ENCODE data around the gene YPEL4. TPM values are rescaled to one million over a fixed set of nuclear protein-coding genes. Genes with fewer than 3 reads are reported as not detected.

The YPEL4 gene
- total RNA-seq, 2 experiments from 2014 or later, result 5.6 to 7.3 TPM

- Histone ChIP-seq H3K9me3 (ENCODE audit: control insufficient read depth in 1 of 2, insufficient read depth in 1 of 2, low read length in 2 of 2) (no peaks in the 10 kb centered on the region), H3K4me3 (ENCODE audit: low read length) (no peak overlapping the region), H3K27me3 (ENCODE audit: control insufficient read depth in 1 of 2, insufficient read depth in 2 of 2, low read length in 2 of 2) (no peaks in the 10 kb centered on the region), H3K36me3 (ENCODE audit: insufficient read depth, low read length) (peaks cover 38% of the 10 kb centered on the region), H3K27ac (ENCODE audit: low read depth in 1 of 2, low read length in 2 of 2) (no peak overlapping the region), H3K4me1 (ENCODE audit: insufficient read depth, low read length) (peaks cover 23% of the 10 kb centered on the region)
- no peaks in the 10 kb centered on the region for H3K27me3 Mint-ChIP-seq
- ChIA-PET POLR2A (interaction anchor here (1.2 kb wide), 1 partner anchor 915 kb away, joined by 3 read pairs; no protein-coding TSS in a partner anchor), CTCF (no interaction called here)
- H3K9me3 Mint-ChIP-seq, result no peaks in the 10 kb centered on the region
- H3K4me1 Mint-ChIP-seq (ENCODE audit: low read depth), result peaks cover 29% of the 10 kb centered on the region
- H3K4me3 Mint-ChIP-seq, result peak overlapping the region; percentile 13
- DNase-seq (no peak), ATAC-seq (ENCODE audit: poor library complexity) (no peak)
- peaks cover 56% of the 10 kb centered on the region for H3K36me3 Mint-ChIP-seq (ENCODE audit: low read depth)
- intact Hi-C loops (cut with DNase I, micrococcal nuclease), result loop anchor here in 1 of 2 experiments (10.0 kb wide), 1 partner anchor 862 kb away; no protein-coding TSS in a partner anchor
- TF ChIP-seq CTCF (IDR thresholded peaks at IDR 0.05), result no peak
- H3K27ac Mint-ChIP-seq, result peak overlapping the region; percentile 32
Observed at GRCh38 chr11:57662893-57663292, 13.2 kb upstream of the YPEL4 start.

GRCh38 chr11:57659669-57660068 lies 10.0 kb upstream of the YPEL4 start:
- CTCF ChIA-PET, result interaction anchor here (1.2 kb wide), 1 partner anchor 91 kb away, joined by 4 read pairs; no protein-coding TSS in a partner anchor
- POLR2A ChIA-PET, result interaction anchor here (1.2 kb wide), 1 partner anchor 9 kb away, joined by 3 read pairs; no protein-coding TSS in a partner anchor
- H3K4me3 Mint-ChIP-seq, result no peak overlapping the region

GRCh38 chr11:57658023-57658361 lies 8.3 kb upstream of the YPEL4 start:
- peaks cover 37% of the 10 kb centered on the region for H3K36me3 ChIP-seq (ENCODE audit: insufficient read depth, low read length)
- DNase-seq (no peak), ATAC-seq (ENCODE audit: poor library complexity) (peak; percentile 44)
- H3K27me3 ChIP-seq (ENCODE audit: control insufficient read depth in 1 of 2, insufficient read depth in 2 of 2, low read length in 2 of 2), result no peaks in the 10 kb centered on the region
- H3K4me1 Mint-ChIP-seq (ENCODE audit: low read depth), result peaks cover 29% of the 10 kb centered on the region
- peak overlapping the region; percentile 88 to 92 for H3K27ac ChIP-seq (ENCODE audit: low read depth in 1 of 2, low read length in 2 of 2)
- no peaks in the 10 kb centered on the region for H3K9me3 ChIP-seq (ENCODE audit: control insufficient read depth in 1 of 2, insufficient read depth in 1 of 2, low read length in 2 of 2)
- H3K4me1 ChIP-seq (ENCODE audit: insufficient read depth, low read length), result peaks cover 22% of the 10 kb centered on the region
- H3K9me3 Mint-ChIP-seq, result no peaks in the 10 kb centered on the region
- peak overlapping the region; percentile 93 for H3K4me3 ChIP-seq (ENCODE audit: low read length)
- peak overlapping the region; percentile 90 for H3K27ac Mint-ChIP-seq
- peaks cover 46% of the 10 kb centered on the region for H3K36me3 Mint-ChIP-seq (ENCODE audit: low read depth)
- intact Hi-C loops (cut with DNase I, micrococcal nuclease), result loop anchor here (1.0 to 5.0 kb wide), 5 partner anchors 8 to 331 kb away; partner anchors contain the start of genes SSRP1 (in 1 of the 2) and TIMM10 (in 1 of the 2)
- H3K27me3 Mint-ChIP-seq, result no peaks in the 10 kb centered on the region
- H3K4me3 Mint-ChIP-seq, result peak overlapping the region; percentile 96
- ChIA-PET POLR2A (interaction anchor here (1.3 to 2.3 kb wide), 4 partner anchors 9 to 333 kb away, joined by 4 to 9 read pairs (median 6); partner anchors contain the start of genes MED19, SELENOH, TMX2 and TNKS1BP1), CTCF (interaction anchor here (0.9 to 1.5 kb wide), 3 partner anchors 90 to 323 kb away, joined by 3 to 4 read pairs (median 3); partner anchors contain the start of gene SSRP1)
- no peak for TF ChIP-seq CTCF (IDR thresholded peaks at IDR 0.05)

More at GRCh38 chr11:57659669-57660068, 10.0 kb upstream of the YPEL4 start:
- Mint-ChIP-seq H3K27ac (peak overlapping the region; percentile 30), H3K4me1 (ENCODE audit: low read depth) (peaks cover 32% of the 10 kb centered on the region), H3K36me3 (ENCODE audit: low read depth) (peaks cover 46% of the 10 kb centered on the region), H3K9me3 (no peaks in the 10 kb centered on the region), H3K27me3 (no peaks in the 10 kb centered on the region)
- no peak for TF ChIP-seq CTCF (IDR thresholded peaks at IDR 0.05)
- no peak for DNase-seq
- intact Hi-C loops (cut with DNase I, micrococcal nuclease), result loop anchor here (2.0 to 10.0 kb wide), 5 partner anchors 51 to 865 kb away; partner anchors contain the start of genes SSRP1 (in 1 of the 2) and TIMM10 (in 1 of the 2)
- no peak overlapping the region for H3K4me3 ChIP-seq (ENCODE audit: low read length)
- H3K9me3 ChIP-seq (ENCODE audit: control insufficient read depth in 1 of 2, insufficient read depth in 1 of 2, low read length in 2 of 2), result no peaks in the 10 kb centered on the region
- no peak for ATAC-seq (ENCODE audit: poor library complexity)
- H3K27ac ChIP-seq (ENCODE audit: low read depth in 1 of 2, low read length in 2 of 2), result no peak overlapping the region
- no peaks in the 10 kb centered on the region for H3K27me3 ChIP-seq (ENCODE audit: control insufficient read depth in 1 of 2, insufficient read depth in 2 of 2, low read length in 2 of 2)
- peaks cover 38% of the 10 kb centered on the region for H3K36me3 ChIP-seq (ENCODE audit: insufficient read depth, low read length)
- H3K4me1 ChIP-seq (ENCODE audit: insufficient read depth, low read length), result peaks cover 22% of the 10 kb centered on the region

Data from CD4-positive, alpha-beta T cell (primary cell).